Colonic mucosa (tissue), 4 donors: Measurements from ENCODE around the gene WDR54. TPM values are rescaled to one million over a fixed set of nuclear protein-coding genes. Genes with fewer than 3 reads are reported as not detected.
A peak's percentile ranks its signal among the peaks of the same experiment; 100 is the strongest.
"Not testable (repeated sequence)": the region's sequence is repeated elsewhere in the genome, so short reads cannot be mapped to it uniquely, and the experiment has no call there.

Source experiments
- DNase-seq: peaks from one replicate; pipeline ENCODE4 v3.0.0-alpha.2; 2020
- H3K27ac ChIP-seq: fragments of 200-600 bp; one replicate; pipeline ENCODE4 v1.8.0; 2021
- H3K27me3 ChIP-seq: fragments of 200-600 bp; one replicate; pipeline ENCODE4 v1.8.0; 2021
- H3K36me3 ChIP-seq: fragments of 200-600 bp; one replicate; pipeline ENCODE4 v1.8.0; 2021
- H3K4me1 ChIP-seq: fragments of 200-600 bp; one replicate; pipeline ENCODE4 v1.8.0; 2021; ENCODE audit warnings: mild to moderate bottlenecking
- H3K4me3 ChIP-seq: fragments of 200-600 bp; one replicate; pipeline ENCODE4 v1.8.0; 2021
- H3K9ac ChIP-seq, 2 donors: one replicate each; pipeline ENCODE4 v1.7.0; 2013; ENCODE audit warnings: control low read depth in 2 of 2, low read depth in 2 of 2, low read length in 2 of 2
- H3K9me3 ChIP-seq: fragments of 200-600 bp; one replicate; pipeline ENCODE4 v1.8.0; 2021
- intact Hi-C: fragments of 100-400 bp; cut with DNase I; formaldehyde crosslinking; loops from one replicate; pipeline ENCODE4 v1.14.1; 2022
- total RNA-seq, 2 donors: library from RNA; stranded (reverse); fragmentation: NEBNext Ultra II Directional in 1 of 2; extraction: Animal tissue kit (Norgen Biotek cat#: 25700) in 1 of 2; gene quantifications; one replicate each; pipeline ENCODE4 v1.2.1, GENCODE V29; 2021
- TF ChIP-seq, protein P1 (sequence below): fragments of 200-600 bp; IDR thresholded peaks from one replicate; pipeline ENCODE4 v1.8.0; 2022; ENCODE audit warnings: antibody characterized with exemption, mild to moderate bottlenecking
- donor health status: healthy.
- donor health status: DM: no; HTN: no; CAD: no.
- donor health status: DM: no; HTN: no; CAD: no.

Gene WDR54
- total RNA-seq, 2 donors from 2014 or later, result 7.5 to 9.0 TPM

DNA sequence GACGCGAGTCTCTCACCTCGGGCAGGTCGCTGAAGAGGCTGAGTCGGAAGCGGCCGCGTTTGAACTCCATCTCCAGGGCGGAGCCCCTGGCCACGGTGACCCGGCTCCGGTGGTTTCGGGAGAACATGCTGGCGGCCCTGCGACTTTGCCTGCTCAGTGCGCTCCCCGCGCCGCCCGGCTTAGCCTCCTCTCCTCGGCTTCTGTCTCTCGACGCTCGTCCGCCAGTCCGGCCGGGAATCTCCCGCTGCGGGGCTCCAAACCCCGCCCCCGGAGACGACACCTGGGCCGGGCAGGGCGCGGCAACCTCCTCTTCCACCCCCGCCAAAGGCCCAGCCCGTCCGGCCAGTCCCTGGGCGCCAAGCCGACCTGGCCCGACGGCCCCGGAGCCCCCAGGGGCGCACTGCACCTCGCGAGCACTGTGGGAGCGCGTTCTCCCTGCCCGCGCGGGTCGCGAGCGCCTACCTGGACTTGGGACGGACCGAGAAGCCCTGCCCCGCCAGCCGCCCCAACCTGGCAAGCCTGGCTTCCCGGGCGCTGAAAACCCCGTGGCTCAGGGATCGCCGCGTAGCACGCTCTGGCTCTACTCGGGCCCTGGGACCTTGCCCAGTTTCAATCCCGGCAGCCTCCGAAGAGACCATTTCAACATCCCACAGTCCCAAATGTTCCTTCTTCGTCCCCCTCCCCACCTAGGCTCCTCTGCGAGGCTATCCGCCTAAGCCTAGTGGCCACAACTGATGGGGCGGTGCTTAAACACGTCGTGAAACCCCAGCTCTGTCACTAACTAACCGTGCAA is 20.4 kb downstream of the WDR54 start, which contains the start of gene RTKN:
RTKN (minus strand) TSS at position 248 of the 793 bp plus-strand sequence; CDS start at position 127, 121 bp downstream.
- Histone ChIP-seq H3K4me1 (peaks cover 5% of the 10 kb centered on the region), H3K27me3 (no peaks in the 10 kb centered on the region), H3K9ac (peak within 1 kb of the TSS; percentile 72 to 91), H3K36me3 (no peaks in the 10 kb centered on the region), H3K27ac (peak within 1 kb of the TSS; percentile 90), H3K9me3 (no peaks in the 10 kb centered on the region), H3K4me3 (peak within 1 kb of the TSS; percentile 46)
- intact Hi-C loops, result no loop called here
- DNase-seq, result peak; percentile 84
- TF ChIP-seq, protein P1, sequence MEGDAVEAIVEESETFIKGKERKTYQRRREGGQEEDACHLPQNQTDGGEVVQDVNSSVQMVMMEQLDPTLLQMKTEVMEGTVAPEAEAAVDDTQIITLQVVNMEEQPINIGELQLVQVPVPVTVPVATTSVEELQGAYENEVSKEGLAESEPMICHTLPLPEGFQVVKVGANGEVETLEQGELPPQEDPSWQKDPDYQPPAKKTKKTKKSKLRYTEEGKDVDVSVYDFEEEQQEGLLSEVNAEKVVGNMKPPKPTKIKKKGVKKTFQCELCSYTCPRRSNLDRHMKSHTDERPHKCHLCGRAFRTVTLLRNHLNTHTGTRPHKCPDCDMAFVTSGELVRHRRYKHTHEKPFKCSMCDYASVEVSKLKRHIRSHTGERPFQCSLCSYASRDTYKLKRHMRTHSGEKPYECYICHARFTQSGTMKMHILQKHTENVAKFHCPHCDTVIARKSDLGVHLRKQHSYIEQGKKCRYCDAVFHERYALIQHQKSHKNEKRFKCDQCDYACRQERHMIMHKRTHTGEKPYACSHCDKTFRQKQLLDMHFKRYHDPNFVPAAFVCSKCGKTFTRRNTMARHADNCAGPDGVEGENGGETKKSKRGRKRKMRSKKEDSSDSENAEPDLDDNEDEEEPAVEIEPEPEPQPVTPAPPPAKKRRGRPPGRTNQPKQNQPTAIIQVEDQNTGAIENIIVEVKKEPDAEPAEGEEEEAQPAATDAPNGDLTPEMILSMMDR, result no peak

DNA sequence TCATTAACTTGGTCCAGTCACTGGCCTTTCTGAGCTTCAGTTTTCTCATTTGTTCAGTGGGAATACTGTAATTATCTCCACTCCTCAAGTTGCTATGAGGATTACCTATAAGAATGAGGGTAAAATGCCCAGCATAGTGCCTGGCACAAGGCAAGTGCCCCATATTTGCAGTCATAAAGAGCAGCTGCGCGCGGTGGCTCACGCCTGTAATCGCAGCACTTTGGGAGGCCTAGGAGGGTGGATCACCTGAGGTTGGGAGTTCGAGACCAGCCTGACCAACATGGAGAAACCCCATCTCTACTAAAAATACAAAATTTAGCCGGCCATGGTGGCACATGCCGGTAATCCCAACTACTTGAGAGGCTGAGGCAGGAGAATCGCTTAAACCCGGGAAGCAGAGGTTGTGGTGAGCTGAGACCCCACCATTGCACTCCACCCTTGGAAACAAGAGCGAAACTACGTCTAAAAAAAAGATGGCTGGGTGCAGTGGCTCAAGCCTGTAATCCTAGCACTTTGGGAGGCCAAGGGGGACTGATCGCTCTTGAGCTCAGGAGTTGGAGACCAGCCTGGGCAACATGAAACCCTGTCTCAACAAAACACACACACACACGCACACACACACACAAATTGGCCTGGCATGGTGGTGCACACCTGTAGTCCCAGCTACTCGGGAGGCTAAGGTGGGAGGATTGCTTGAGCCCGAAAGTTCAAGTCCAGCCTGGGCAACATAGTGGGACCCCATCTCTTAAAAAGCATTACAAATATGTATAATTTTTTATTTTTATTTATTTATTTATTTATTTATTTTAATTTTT is 21.2 kb downstream of the WDR54 start:
- H3K36me3 ChIP-seq, H3K27me3 ChIP-seq, H3K9me3 ChIP-seq, DNase-seq, H3K4me1 ChIP-seq, intact Hi-C loops: not testable (repeated sequence)
- H3K9ac ChIP-seq, result peak overlapping the region; percentile 72 to 91
- peak overlapping the region; percentile 46 for H3K4me3 ChIP-seq
- H3K27ac ChIP-seq, result peak overlapping the region; percentile 90

DNA sequence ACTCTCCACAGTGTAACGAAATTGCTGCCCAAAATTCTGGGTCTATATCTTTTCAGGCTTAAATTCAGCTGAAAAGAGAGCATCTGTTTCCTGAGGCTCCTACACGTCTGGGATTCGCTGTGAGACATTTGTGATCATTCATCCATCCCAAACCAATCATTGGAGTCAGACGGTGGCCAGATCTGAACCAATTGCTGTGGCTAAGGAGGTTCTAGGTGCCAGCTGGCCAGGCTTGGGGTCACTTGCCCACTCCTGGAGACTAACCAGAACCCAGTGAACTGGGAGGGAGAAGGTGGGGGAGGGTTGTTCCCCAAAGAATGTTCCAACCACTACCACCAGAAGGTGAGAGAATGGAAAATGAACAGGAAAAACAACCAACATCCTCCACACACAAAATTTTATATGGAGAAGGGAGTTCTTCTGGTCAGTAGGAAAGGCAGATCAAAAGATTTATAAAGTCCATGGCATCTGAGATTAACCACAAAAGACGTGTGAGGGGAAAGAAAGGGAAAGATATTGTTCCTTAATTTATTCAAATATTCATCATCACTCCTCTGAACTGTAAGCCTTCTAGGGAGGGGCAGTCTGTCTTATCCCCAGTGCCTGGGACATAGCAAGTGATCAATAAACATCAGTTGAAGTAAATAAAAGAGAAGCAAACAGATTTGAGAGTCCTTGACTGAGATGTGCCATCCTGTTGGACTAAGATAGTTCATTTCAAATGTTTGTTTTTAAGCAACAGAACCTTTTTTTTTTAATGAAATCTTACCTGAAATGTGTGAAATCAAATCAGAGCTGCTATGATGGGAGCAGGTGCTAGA is 23.2 kb downstream of the WDR54 start:
- no peaks in the 10 kb centered on the region for H3K9me3 ChIP-seq
- peaks cover 2% of the 10 kb centered on the region for H3K4me1 ChIP-seq
- H3K9ac ChIP-seq, result no peak overlapping the region
- intact Hi-C loops, result no loop called here
- no peak for DNase-seq
- no peaks in the 10 kb centered on the region for H3K36me3 ChIP-seq
- TF ChIP-seq, protein P1, result no peak
- H3K27me3 ChIP-seq, result no peaks in the 10 kb centered on the region
- no peak overlapping the region for H3K27ac ChIP-seq
- no peak overlapping the region for H3K4me3 ChIP-seq

DNA sequence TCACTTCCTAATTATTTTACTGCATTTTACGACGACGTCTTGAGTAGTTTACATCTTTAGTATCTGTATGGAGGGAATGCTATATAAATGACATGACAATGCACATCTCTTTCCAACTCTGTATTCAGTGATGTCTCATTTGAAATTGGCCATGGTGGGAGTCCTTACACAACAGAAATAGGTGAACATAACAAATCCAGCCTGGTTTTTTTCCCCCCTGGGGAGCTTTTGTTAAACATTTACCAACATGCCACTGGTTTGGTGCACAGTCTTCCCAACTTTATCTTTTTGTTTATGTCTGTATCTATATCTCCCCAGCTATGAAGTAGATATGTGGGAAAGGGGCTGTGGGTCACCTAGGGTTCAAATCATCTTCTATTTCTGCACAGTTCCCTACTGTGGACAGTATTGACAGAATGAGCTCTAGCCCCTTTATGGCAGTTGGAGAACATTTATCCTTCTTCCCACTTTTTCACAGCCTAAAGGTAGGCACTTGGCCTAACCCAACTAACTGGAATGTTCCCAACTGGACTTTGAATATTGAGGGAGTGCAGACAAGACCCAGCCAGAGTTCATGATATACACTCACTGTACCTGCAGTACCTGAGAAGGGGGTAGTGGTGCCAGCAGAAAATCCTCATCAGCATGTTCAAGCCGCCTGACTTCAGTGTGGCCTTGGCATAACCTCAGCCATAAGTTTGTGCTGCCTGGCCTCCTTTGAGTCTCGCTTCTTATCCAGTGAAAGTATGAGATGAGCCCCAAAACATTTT is 25.9 kb downstream of the WDR54 start:
- Histone ChIP-seq H3K36me3 (no peaks in the 10 kb centered on the region), H3K4me1 (no peaks in the 10 kb centered on the region), H3K27ac (no peak overlapping the region), H3K9me3 (no peaks in the 10 kb centered on the region), H3K4me3 (no peak overlapping the region), H3K27me3 (no peaks in the 10 kb centered on the region), H3K9ac (no peak overlapping the region)
- TF ChIP-seq, protein P1, result no peak
- no peak for DNase-seq
- intact Hi-C loops, result no loop called here

DNA sequence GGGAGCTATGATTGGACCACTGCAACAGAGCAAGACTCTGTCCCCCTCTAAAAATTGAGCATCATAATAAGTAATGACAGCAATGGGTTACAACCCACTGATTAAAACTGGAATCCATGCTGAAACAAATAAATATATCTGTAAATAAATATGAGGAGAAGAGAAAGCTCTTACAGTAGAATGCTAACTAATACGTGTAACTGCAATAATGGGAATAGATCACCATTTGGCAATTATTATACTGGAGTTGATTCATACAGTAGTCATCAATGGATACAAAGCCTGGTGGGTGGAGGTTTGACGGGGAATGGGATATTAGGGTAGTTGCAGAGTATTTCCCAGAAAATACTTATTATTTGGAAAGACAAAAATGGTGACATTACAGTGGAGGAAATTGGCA is 27.2 kb downstream of the WDR54 start:
- no peak overlapping the region for H3K27ac ChIP-seq
- no peaks in the 10 kb centered on the region for H3K27me3 ChIP-seq
- no peaks in the 10 kb centered on the region for H3K9me3 ChIP-seq
- H3K4me3 ChIP-seq, result no peak overlapping the region
- no peak for DNase-seq
- no peak overlapping the region for H3K9ac ChIP-seq
- intact Hi-C loops, result no loop called here
- no peaks in the 10 kb centered on the region for H3K36me3 ChIP-seq
- no peaks in the 10 kb centered on the region for H3K4me1 ChIP-seq
- TF ChIP-seq, protein P1, result no peak
